RPMI7951 (cell line): Measurements from ENCODE around the gene CFAP68. TPM values are rescaled to one million over a fixed set of nuclear protein-coding genes. Genes with fewer than 3 reads are reported as not detected.
A peak's percentile ranks its signal among the peaks of the same experiment; 100 is the strongest.
"Not testable (repeated sequence)": the region's sequence is repeated elsewhere in the genome, so short reads cannot be mapped to it uniquely, and the experiment has no call there.

ENCODE experiments used
- DNase-seq: peaks from one replicate; pipeline ENCODE4 v3.0.0-alpha.2; 2012; ENCODE audit warnings: low read depth
- total RNA-seq: library from RNA; depleted of rRNA; stranded (reverse); fragments of >200 nt; shearing (Covaris generic); gene quantifications from 2 replicates; pipeline ENCODE4 v1.2.3, GENCODE V29; 2014

The CFAP68 gene
- total RNA-seq, 1 experiment from 2014 or later = 43.3 TPM

GRCh38 chr11:111870522-111870885 lies 8.8 kb upstream of the CFAP68 start:
- no peak for DNase-seq

DNA sequence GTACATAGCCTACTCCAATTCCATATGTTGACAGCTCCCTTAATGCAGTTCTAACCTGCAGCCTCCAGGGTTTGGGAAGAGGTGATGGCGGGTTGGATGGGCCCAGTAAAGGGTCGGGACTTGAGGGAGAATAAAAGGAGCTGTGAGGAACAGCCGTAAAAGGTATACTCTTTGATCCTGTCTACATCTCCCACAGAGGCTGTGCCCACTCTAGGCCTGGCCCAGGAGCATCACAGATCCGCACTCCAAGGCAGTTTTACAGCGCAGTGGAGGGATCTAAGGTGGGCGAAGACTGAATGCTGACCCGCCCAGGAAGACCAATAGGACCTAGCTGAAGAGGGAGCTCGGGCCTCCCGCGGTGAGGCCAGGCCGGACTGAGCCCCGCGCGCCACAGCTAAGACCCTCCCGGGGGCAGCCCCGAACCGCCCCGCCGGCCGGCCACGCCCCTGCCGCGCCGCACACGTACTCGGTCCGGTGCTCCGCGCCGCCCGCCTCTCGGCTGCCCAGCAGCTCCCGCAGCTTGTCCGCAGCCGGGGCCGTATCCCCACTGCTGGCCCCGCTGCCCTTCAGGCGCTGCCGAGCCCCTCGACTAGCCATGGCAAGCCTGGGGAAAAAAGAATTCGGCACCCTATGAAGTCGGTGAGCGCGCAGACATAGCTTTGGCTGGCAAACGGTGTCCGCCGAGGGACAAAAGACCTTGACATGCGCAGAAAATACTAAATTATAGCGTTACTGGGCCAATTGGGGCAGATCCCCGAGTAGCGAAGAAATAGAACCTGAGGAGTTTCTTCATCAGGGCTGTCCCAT lies 8.3 kb upstream of the CFAP68 start, which contains the start of gene ALG9:
Gene ALG9 (minus strand): TSS at position 696 of the 807 bp plus-strand sequence. CDS start 99 bp downstream, at position 597.
- DNase-seq = peak; percentile 87

- DNase-seq = no peak
Measured at GRCh38 chr11:111871693-111872161, 7.6 kb upstream of the CFAP68 start.

GRCh38 chr11:111878385-111878848 lies 924 bp upstream of the CFAP68 start:
- DNase-seq = no peak

DNA sequence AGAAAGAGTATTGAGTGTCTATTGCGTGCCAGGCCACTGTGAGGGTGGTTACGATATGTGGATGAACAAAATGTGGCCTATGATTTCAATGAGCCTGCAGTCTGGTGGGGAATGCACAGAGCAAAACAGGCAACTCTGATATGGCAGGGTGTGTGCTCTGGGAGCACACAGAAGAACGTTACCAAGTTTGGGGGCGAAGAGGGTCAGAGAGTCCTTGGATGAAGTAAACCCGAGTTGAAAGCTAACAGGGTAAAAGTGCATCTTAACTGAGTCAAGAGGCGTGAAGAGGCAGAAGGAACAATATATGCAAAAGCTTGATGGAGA lies 258 bp downstream of the CFAP68 start:
- DNase-seq = no peak

GRCh38 chr11:111882202-111882601 lies 2.9 kb downstream of the CFAP68 start:
- DNase-seq = no peak

- not testable (repeated sequence) for DNase-seq
Measured at GRCh38 chr11:111885053-111885452, 5.7 kb downstream of the CFAP68 start.

GRCh38 chr11:111886032-111886431 lies 6.7 kb downstream of the CFAP68 start:
- DNase-seq = no peak

GRCh38 chr11:111886844-111887243 lies 7.5 kb downstream of the CFAP68 start:
- no peak for DNase-seq

DNA sequence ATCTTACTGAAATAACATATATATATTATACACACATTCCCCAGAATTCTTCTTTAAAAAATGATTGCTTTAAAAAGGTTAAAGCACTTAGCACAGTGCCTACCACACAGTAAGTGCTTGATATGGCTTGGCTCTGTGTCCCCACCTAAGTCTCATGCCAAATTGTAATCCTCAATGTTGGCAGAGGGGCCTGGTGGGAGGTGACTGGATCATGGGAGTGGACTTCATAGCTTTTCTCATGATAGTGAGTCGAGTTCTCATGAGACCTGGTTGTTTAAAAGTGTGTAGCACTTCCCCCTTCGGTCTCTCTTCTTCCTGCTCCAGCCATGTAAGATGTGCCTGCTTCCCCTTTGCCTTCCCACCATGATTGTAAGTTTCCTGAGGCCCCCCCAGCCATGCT lies 26.1 kb downstream of the CFAP68 start:
- no peak for DNase-seq

GRCh38 chr11:111906680-111907079 lies 27.3 kb downstream of the CFAP68 start:
- no peak for DNase-seq

DNA sequence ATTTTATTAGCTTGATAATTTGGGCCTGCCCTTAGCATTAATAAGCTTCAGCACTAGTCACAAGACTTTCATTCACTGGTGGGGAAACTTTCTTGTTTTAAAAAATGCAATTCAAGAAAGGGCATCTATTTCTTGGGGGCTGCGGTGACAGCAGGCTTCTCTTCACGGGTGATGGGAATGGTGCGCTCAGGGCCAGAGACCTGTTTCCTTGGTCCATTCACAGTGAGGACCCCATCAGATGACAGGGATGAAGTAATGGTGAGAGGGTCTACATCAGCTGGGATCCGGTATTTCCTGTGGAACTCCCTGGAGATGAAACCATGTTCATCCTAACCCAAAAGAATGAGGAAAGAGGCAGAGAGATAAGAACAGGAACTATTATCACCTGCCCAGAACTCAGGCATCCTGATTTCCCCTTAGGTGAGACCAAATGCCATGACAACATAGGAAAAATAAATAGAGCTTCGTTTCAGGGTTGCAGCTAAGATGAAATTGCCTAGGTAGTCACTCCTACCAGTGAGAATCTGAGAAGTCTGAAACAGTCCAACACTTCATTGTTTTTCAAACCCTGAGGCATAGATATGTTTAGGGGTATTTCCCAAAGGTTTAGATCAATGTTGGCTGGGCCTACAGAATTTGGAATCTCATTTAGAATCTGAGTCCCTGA lies 29.4 kb downstream of the CFAP68 start:
- no peak for DNase-seq

GRCh38 chr11:111909378-111909777 lies 30.0 kb downstream of the CFAP68 start:
- no peak for DNase-seq

GRCh38 chr11:111910676-111911562 lies 31.6 kb downstream of the CFAP68 start:
- DNase-seq = no peak

DNA sequence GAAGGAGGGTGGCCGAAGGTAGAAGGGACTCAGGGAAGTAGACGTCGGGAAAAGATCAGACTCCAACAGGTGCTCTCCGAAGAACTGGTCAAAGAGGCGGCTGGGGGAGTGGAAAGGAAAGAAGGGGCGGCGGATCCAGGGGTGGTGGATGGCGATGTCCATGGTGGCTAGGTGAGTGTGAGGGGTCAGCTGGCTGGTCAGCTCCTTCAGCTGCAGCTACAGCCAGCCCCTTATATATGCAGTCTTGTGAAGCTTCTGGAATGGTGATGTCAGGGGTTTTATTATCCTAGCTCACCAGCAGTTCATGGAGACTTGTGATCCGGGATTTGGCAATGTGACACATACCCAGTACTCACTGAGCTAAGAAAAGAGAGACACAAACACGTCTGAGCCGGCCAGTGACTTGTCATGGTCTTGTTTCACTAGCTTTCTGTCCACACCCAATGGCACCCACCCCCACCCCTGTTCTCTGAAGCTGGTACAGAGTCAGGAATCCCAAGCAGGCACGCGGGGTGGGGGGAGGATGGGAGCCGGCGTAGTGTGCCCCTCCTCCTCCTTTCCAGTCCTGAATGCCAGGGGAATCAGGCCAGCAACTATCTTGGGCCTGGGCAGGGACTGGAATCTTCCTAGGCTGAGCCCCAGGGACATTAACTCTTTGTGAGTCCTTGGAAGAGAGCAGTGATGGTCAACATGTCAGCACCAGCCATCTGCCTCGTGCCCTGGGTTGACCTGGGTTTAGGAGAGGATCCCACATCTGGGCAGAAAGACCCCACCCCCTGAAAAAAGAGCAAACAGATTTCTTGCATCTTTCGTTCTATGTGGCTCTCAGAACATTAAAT lies 32.4 kb downstream of the CFAP68 start, which contains the start of gene CRYAB:
Gene CRYAB (minus strand): TSS at position 208 of the 839 bp plus-strand sequence. CDS start 46 bp downstream, at position 162.
- DNase-seq = peak; percentile 41

DNA sequence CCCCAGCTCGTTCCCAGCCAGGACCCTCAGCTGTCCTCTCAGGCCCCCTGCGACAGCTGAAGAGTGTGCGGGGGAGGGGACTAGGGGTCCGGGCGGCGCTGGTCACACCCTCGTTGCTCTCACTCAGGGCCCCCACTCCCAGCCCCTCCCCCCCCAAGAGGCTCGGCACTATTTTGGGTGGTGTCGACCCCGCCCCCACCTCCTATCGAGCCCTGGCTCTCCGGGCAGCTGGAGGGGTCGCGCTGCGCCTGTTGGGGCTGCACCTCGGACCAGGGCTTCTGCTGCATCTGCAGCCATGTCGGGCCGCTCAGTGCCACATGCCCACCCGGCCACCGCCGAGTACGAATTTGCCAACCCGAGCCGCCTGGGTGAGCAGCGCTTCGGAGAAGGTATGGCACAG lies 33.2 kb downstream of the CFAP68 start, which contains the start of gene HSPB2:
Gene HSPB2 (plus strand): TSS at position 200 of the 400 bp plus-strand sequence. CDS start 96 bp downstream, at position 296.
- no peak for DNase-seq

DNA sequence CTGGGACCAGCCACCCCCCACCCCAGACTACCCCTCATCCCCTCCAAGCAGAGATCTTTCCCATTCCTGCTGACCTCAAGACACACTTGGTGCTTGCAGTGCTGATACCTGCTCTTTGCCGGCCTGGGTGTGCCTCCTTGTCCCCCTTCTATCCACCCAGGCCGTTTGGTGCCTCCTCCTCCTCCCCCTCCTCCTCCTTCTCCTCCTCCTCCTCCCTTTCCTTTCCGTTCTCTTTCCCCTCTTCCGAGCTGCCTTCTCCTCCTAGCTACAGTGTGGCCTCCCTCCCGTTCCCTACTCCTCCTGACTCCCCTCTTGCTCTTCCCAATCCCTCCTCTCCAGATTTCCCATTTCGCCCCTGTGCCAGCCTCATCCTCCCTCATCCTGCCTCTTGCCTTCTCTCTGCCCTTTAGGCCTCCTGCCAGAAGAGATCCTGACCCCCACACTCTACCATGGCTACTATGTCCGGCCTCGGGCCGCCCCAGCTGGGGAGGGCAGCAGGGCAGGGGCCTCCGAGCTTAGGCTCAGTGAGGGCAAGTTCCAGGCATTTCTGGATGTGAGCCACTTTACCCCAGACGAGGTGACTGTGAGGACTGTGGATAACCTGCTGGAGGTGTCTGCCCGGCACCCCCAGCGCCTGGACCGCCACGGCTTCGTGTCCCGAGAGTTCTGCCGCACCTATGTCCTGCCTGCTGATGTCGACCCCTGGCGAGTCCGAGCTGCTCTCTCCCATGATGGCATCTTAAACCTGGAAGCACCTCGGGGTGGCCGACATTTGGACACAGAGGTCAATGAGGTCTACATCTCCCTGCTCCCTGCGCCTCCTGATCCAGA lies 33.9 kb downstream of the CFAP68 start:
- DNase-seq = no peak

GRCh38 chr11:111913997-111914396 lies 34.7 kb downstream of the CFAP68 start:
- DNase-seq = peak; percentile 53

- DNase-seq = no peak
Measured at GRCh38 chr11:111916768-111917167, 37.4 kb downstream of the CFAP68 start.

DNA sequence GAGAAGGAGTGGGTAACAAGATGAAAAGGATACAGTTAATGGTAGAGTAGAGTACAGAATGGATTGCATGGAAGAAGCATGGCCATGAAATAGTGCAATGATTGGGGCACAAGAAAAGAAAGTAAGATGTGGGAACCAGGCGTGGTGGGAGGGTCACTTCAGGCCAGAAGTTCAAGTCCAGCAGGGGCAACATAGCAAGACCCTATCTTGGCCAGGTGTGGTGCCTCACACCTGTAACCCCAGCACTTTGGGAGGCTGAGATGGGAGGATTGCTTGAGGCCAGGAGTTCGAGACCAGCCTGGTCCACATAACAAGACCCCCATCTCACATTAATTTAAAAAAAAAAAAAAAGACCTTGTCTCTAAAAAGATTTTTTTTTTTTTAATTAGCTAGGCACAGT lies 38.0 kb downstream of the CFAP68 start:
- DNase-seq = no peak
